ENCODE measurements around the gene SUFU.

- no peak for TF ChIP-seq GATA2 (IDR thresholded peaks at IDR 0.05; ENCODE audit: low read depth, low read length)
- no peak for TF ChIP-seq GATA3 (IDR thresholded peaks at IDR 0.05; ENCODE audit: low read depth, low read length)
These were observed 35.1 kb upstream of the SUFU start for GRCh38 chr10:102468683-102469082.

Data from SH-SY5Y (cell line).